ENCODE results near the gene ATP6V0B. TPM values are rescaled to one million over a fixed set of nuclear protein-coding genes. Genes with fewer than 3 reads are reported as not detected.

Gene ATP6V0B
- total and polyA plus RNA-seq, 9 of the 15 experiments (the other 6 are each of a cell fraction or from before 2014, with no cell fraction given) = 137 to 328 (median 220) TPM

DNA sequence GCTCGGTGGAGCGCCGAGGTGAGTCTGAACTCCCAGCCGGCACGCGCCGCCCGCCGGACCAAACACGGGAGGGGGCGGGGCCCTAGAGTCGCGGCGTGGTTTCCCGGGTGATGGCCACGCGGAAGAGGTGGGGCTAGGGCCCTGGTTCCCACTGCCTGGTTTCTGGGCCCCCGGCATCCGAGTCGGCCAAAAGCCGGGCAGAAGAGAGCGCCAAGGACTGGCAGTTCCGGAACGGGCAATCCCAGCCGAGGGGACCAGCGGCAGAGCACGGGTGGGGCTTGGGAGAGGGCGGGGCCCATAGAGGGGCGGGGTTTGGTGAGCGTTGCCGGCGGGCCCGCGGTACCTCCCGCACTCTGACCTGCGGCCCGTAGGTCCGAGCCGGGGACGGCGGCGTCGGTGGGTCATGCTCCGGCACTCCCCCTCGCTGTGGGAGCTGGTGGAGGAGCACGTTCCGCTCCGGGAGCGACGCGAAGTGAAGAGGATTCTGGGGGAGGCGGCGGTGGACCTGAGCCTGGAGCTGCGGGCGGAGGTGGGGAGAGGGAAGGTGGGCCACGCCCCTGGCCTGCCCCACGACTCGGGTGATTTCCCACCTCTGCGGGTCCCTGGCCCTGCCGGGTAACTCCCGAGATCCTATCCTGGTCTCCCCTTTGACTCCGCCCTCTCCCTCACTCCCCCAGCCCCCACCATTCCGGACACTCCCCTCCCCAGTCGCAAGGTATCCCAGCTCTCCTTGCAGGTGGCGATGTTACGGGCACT lies 16.9 kb downstream of the ATP6V0B start, which contains the start of gene CCDC24 (continued):
- TF ChIP-seq, protein P1, sequence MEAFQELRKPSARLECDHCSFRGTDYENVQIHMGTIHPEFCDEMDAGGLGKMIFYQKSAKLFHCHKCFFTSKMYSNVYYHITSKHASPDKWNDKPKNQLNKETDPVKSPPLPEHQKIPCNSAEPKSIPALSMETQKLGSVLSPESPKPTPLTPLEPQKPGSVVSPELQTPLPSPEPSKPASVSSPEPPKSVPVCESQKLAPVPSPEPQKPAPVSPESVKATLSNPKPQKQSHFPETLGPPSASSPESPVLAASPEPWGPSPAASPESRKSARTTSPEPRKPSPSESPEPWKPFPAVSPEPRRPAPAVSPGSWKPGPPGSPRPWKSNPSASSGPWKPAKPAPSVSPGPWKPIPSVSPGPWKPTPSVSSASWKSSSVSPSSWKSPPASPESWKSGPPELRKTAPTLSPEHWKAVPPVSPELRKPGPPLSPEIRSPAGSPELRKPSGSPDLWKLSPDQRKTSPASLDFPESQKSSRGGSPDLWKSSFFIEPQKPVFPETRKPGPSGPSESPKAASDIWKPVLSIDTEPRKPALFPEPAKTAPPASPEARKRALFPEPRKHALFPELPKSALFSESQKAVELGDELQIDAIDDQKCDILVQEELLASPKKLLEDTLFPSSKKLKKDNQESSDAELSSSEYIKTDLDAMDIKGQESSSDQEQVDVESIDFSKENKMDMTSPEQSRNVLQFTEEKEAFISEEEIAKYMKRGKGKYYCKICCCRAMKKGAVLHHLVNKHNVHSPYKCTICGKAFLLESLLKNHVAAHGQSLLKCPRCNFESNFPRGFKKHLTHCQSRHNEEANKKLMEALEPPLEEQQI (IDR thresholded peaks at IDR 0.05) = no peak
- TF ChIP-seq CAMTA2 (CRISPR knock-in tag; conservative IDR thresholded peaks at IDR 0.05) (no peak), ARNT (IDR thresholded peaks at IDR 0.05) (no peak), U2AF2 (optimal IDR thresholded peaks at IDR 0.05; ENCODE audit: low read depth, low read length) (no peak), ADNP (tag; IDR thresholded peaks at IDR 0.05) (no peak), GTF2F1 (IDR thresholded peaks at IDR 0.05; ENCODE audit: low read depth, low read length) (no peak), TAF7 (tag; IDR thresholded peaks at IDR 0.05) (no peak), ATF1 (CRISPR knock-in tag; IDR thresholded peaks at IDR 0.05) (no peak), ATF1 (tag; IDR thresholded peaks at IDR 0.05) (peak; percentile 52), CXXC5 (CRISPR knock-in tag; IDR thresholded peaks at IDR 0.05) (peak; percentile 83), ZC3H11A (IDR thresholded peaks at IDR 0.05; ENCODE audit: low read depth, low read length) (no peak)
- TF ChIP-seq, protein P2, sequence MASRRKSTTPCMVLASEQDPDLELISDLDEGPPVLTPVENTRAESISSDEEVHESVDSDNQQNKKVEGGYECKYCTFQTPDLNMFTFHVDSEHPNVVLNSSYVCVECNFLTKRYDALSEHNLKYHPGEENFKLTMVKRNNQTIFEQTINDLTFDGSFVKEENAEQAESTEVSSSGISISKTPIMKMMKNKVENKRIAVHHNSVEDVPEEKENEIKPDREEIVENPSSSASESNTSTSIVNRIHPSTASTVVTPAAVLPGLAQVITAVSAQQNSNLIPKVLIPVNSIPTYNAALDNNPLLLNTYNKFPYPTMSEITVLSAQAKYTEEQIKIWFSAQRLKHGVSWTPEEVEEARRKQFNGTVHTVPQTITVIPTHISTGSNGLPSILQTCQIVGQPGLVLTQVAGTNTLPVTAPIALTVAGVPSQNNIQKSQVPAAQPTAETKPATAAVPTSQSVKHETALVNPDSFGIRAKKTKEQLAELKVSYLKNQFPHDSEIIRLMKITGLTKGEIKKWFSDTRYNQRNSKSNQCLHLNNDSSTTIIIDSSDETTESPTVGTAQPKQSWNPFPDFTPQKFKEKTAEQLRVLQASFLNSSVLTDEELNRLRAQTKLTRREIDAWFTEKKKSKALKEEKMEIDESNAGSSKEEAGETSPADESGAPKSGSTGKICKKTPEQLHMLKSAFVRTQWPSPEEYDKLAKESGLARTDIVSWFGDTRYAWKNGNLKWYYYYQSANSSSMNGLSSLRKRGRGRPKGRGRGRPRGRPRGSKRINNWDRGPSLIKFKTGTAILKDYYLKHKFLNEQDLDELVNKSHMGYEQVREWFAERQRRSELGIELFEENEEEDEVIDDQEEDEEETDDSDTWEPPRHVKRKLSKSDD (conservative IDR thresholded peaks at IDR 0.05; ENCODE audit: low read length) = 0 out of 2 replicates have a peak, but pooled peaks have one; percentile 34
- TF ChIP-seq, protein P3, sequence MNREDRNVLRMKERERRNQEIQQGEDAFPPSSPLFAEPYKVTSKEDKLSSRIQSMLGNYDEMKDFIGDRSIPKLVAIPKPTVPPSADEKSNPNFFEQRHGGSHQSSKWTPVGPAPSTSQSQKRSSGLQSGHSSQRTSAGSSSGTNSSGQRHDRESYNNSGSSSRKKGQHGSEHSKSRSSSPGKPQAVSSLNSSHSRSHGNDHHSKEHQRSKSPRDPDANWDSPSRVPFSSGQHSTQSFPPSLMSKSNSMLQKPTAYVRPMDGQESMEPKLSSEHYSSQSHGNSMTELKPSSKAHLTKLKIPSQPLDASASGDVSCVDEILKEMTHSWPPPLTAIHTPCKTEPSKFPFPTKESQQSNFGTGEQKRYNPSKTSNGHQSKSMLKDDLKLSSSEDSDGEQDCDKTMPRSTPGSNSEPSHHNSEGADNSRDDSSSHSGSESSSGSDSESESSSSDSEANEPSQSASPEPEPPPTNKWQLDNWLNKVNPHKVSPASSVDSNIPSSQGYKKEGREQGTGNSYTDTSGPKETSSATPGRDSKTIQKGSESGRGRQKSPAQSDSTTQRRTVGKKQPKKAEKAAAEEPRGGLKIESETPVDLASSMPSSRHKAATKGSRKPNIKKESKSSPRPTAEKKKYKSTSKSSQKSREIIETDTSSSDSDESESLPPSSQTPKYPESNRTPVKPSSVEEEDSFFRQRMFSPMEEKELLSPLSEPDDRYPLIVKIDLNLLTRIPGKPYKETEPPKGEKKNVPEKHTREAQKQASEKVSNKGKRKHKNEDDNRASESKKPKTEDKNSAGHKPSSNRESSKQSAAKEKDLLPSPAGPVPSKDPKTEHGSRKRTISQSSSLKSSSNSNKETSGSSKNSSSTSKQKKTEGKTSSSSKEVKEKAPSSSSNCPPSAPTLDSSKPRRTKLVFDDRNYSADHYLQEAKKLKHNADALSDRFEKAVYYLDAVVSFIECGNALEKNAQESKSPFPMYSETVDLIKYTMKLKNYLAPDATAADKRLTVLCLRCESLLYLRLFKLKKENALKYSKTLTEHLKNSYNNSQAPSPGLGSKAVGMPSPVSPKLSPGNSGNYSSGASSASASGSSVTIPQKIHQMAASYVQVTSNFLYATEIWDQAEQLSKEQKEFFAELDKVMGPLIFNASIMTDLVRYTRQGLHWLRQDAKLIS (CRISPR knock-in tag; IDR thresholded peaks at IDR 0.05) = no peak
- TF ChIP-seq, protein P4, sequence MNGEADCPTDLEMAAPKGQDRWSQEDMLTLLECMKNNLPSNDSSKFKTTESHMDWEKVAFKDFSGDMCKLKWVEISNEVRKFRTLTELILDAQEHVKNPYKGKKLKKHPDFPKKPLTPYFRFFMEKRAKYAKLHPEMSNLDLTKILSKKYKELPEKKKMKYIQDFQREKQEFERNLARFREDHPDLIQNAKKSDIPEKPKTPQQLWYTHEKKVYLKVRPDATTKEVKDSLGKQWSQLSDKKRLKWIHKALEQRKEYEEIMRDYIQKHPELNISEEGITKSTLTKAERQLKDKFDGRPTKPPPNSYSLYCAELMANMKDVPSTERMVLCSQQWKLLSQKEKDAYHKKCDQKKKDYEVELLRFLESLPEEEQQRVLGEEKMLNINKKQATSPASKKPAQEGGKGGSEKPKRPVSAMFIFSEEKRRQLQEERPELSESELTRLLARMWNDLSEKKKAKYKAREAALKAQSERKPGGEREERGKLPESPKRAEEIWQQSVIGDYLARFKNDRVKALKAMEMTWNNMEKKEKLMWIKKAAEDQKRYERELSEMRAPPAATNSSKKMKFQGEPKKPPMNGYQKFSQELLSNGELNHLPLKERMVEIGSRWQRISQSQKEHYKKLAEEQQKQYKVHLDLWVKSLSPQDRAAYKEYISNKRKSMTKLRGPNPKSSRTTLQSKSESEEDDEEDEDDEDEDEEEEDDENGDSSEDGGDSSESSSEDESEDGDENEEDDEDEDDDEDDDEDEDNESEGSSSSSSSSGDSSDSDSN (IDR thresholded peaks at IDR 0.05; ENCODE audit: borderline replicate concordance in 1 of 2, low read depth in 2 of 2, low read length in 2 of 2) = no peak

Measured in K562 (cell line).